ENCODE measurements around the gene TMEM169.
"Not testable (repeated sequence)": the region's sequence is repeated elsewhere in the genome, so short reads cannot be mapped to it uniquely, and the experiment has no call there.

Gene TMEM169

GRCh38 chr2:216134958-216135541 is 53.3 kb downstream of the TMEM169 start:
- no peak for DNase-seq

DNA sequence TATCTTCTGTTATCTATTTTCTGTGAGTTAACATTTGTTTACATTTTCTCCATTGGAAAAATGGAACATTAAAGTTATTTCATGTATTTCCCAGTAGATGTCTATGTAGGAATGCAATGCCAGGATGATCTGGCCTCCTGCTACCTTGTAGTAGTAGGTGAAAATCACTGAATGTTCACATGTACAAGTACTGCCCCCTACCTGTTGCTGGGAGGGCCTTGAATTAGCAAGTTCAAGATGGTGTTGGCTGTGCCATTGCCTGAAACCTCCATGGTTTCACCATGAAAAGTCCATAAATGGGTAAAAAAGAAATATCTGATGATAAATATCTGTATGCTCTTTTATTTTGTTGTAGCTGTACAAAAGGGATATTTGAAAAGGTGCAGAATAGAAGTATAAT is 58.2 kb downstream of the TMEM169 start:
- no peak for DNase-seq

- not testable (repeated sequence) for DNase-seq
Observed at GRCh38 chr2:216141516-216141915, 59.8 kb downstream of the TMEM169 start.

- DNase-seq = no peak
Observed at GRCh38 chr2:216142540-216142939, 60.8 kb downstream of the TMEM169 start.

DNA sequence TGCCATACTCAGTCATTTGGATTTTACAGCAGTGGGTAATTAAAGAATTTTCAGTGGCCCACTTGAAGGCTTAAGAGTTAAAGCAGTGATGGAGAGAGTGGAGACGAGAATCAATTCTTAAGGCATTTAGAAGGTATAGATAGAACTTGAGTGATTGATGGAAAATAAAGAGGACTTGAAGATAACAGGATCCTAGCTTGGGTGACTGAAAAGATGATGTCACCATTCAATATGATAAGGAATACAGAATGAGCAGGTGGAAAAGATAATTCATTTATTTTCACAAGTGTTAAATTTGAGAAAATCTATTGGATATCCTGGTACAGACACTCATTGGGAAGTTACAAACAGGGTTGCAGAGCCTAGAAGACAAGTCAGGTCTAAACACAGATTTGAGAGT is 62.7 kb downstream of the TMEM169 start:
- no peak for DNase-seq

GRCh38 chr2:216144857-216145256 is 63.1 kb downstream of the TMEM169 start:
- no peak for DNase-seq

GRCh38 chr2:216146573-216146972 is 64.9 kb downstream of the TMEM169 start:
- no peak for DNase-seq

DNA sequence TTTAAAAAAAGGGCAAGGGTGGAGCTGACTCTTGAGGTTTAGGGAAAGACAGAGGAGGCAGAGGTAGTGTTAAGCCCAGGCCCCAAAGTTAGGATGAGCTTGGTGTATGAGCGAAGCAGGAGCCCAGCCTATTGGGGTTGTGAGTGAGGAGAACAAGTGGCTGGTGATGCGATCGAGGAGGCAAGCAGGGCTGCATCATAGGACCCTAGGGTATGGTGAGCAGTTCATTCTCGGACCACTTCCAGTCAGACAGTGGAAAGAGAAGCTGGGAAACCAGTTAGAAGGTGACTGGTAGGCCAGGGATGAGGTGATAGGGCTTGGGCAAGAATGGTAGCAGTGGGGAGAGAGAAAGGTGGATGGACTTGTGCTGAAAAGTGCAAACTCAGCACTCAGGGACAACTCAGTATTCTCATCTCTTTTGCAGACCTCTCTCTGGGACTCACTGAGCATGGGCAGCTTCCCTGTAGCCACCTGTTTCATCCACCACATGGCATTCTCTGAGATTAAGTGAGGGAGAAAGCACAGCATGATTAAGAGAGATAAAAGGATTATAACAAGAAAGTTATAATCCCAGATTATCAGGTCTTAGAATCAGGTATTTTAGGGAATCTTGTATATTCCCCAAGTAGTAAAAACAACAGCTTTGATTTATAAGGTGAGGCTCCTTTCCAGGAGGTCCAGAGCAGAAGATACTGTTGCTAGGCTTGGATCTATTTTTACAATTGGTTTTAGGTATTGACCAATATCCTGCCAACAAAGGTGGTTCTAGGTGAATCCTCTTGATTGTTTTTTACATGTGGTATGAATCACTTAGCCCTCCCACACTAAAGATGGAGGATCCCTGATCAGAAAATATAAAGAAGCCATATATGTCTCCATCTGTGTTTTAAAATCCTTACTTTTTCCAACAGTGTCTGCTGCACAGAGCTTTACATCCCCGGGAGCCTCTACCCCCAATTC is 65.7 kb downstream of the TMEM169 start:
- DNase-seq = no peak

DNA sequence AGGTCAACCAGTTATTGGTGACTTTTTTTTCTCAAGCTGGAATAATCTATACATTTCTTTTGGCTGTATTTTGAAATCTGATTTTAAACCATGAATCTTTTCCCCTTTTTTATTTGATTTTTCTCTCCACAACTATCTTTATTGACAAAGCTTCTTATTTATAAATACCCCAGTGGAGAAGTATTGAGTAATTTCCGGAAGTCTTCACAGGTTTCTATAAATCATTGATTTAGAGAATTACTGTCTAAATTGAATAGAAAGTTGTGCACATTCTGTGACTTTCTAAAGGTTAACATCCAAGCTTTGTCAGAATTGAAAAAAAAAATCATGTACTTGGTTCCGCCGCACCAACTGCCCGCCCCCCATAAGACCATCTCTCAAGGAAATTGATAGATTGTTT is 67.3 kb downstream of the TMEM169 start:
- DNase-seq = no peak

GRCh38 chr2:216149741-216150140 is 68.0 kb downstream of the TMEM169 start:
- DNase-seq = no peak

- DNase-seq = peak in 1 of 2 experiments; percentile 23
Observed at GRCh38 chr2:216151313-216152025, 69.8 kb downstream of the TMEM169 start.
